Ovary (tissue), 9 donors: ENCODE data around the gene SLC19A2. TPM values are rescaled to one million over a fixed set of nuclear protein-coding genes. Genes with fewer than 3 reads are reported as not detected.

Experiments used
- DNase-seq, 5 donors: peaks; one replicate each; pipeline ENCODE4 v3.0.0-alpha.2; 2019 to 2020
- H3K27ac ChIP-seq, 2 donors: fragments of 200-600 bp; one replicate each; pipeline versions ENCODE4 v1.5.1 to v1.8.0; 2019 to 2022
- H3K27me3 ChIP-seq: fragments of 200-600 bp; one replicate; pipeline ENCODE4 v1.8.0; 2022
- H3K36me3 ChIP-seq: fragments of 200-600 bp; sonication (generic); one replicate; pipeline ENCODE4 v1.5.1; 2019
- H3K4me1 ChIP-seq: one replicate; pipeline ENCODE4 v1.8.1; 2013; ENCODE audit warnings: mild to moderate bottlenecking, moderate library complexity; ENCODE audit not compliant: insufficient read depth
- H3K4me3 ChIP-seq: fragments of 200-600 bp; sonication (generic); one replicate; pipeline ENCODE4 v1.5.1; 2017
- H3K9me3 ChIP-seq, 2 donors: fragments of 200-600 bp in 1 of 2; sonication (generic) in 1 of 2; one replicate each; pipeline versions ENCODE4 v1.5.1 to v1.8.1; 2013 to 2019; ENCODE audit warnings: mild to moderate bottlenecking in 1 of 2, moderate library complexity in 1 of 2
- EP300 ChIP-seq: sonication (generic); formaldehyde crosslinking; IDR thresholded peaks from one replicate; pipeline ENCODE4 v1.6.1; 2017; ENCODE audit warnings: antibody characterized with exemption
- POLR2A ChIP-seq: fragments of 450-650 bp; IDR thresholded peaks from one replicate; pipeline ENCODE4 v1.6.1; 2017; ENCODE audit warnings: antibody characterized with exemption, mild to moderate bottlenecking, moderate library complexity
- WGBS, 3 donors: extraction: QIAGEN DNeasy Blood & Tissue Kit in 1 of 3; methylation state at CpG; one replicate each; pipeline versions ENCODE4 v1.1.5 to v1.1.7; 2013 to 2017; 5-methylcytosine and 5-hydroxymethylcytosine counted together
- intact Hi-C, 4 donors: fragments of 100-400 bp; cut with DNase I; formaldehyde crosslinking; loops; one replicate each; pipeline versions ENCODE4 v1.11.0 to v1.15.1; 2022 to 2023
- polyA plus RNA-seq, 2 donors: library from polyadenylated mRNA; stranded (reverse); fragments of 200-250 nt in 1 of 2; fragments of 350-450 nt in 1 of 2; fragmentation: Illumina TruSeq in 1 of 2; extraction: RNeasy Lipid Tissue Mini Kit (QIAGEN cat#74804) in 1 of 2; gene quantifications; one replicate each; pipeline ENCODE4 v1.2.3, GENCODE V29; 2013 to 2014
- total RNA-seq, 7 donors: library from RNA; depleted of rRNA in 2 of 7; stranded (reverse); fragments of >200 nt in 2 of 7; fragmentation: NEBNext Ultra II Directional in 3 of 7; extraction: Animal tissue kit (Norgen Biotek cat#: 25700) in 3 of 7; gene quantifications; one replicate each; pipeline versions ENCODE4 v1.1.0 to v1.2.4, GENCODE V29; 2016 to 2023
- TF ChIP-seq, protein P1 (sequence below), 3 donors: fragments of 450-650 bp in 2 of 3; fragments of 200-600 bp in 1 of 3; IDR thresholded peaks; one replicate each; pipeline versions ENCODE4 v1.5.1 to v1.8.0; 2016 to 2022; ENCODE audit warnings: antibody characterized with exemption in 3 of 3, mild to moderate bottlenecking in 1 of 3
- donor health status: DM: no; HTN: no; CAD: no; lungs with moderate emphysema.
- donor health status: DM: no; HTN: no; CAD: no.
- donor health status: Bipolar disorder and iron deficiency.
- donor health status: DM: yes; HTN: yes; CAD: no.
- donor health status: DM: no; HTN: no; CAD: no.
- donor health status: DM: yes; HTN: yes; CAD: no.

The SLC19A2 gene
- total and polyA plus RNA-seq, 9 donors, result 6.5 to 28.6 (median 10.7) TPM

DNA sequence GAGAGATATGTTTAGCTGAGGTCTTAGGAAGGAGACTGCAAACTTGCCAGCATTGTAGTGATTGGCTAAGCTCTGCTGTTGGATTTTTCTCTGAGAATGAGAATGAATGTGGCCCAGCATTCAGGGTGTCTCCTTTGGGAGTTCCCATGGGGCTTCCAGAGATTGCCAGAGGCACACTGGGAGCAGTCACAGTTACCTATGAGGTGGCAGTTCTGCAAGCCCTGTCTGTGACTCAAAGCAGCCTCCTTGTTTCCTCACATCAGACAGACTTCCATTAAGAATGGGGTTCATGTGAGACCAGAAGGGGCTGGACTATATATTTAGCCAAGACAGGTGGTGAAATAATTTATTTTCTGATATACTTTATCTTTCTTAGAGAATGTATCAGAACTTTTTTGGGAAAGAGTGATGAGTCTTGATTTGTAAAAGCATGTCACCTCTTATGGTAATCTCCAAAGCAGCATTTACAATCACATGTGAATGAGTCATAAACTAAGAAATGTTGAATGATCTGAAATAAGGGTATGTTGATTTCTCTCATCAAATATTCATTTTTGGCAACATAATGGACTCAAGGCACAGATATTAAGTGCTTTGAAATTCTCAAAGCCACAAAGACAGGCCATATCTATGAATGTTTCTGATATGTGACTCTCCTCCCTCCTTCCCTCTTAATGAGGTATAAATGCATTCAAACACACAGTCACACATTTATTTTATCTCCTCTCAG, 9.5 kb upstream of the SLC19A2 start:
- H3K9me3 ChIP-seq, result no peaks in the 10 kb centered on the region
- H3K27ac ChIP-seq, result no peak overlapping the region
- H3K27me3 ChIP-seq, result no peaks in the 10 kb centered on the region
- intact Hi-C loops, result no loop called here
- H3K4me3 ChIP-seq, result no peak overlapping the region
- H3K4me1 ChIP-seq, result no peaks in the 10 kb centered on the region
- no peak for DNase-seq
- no peak for TF ChIP-seq POLR2A
- TF ChIP-seq EP300, result no peak
- TF ChIP-seq, protein P1, sequence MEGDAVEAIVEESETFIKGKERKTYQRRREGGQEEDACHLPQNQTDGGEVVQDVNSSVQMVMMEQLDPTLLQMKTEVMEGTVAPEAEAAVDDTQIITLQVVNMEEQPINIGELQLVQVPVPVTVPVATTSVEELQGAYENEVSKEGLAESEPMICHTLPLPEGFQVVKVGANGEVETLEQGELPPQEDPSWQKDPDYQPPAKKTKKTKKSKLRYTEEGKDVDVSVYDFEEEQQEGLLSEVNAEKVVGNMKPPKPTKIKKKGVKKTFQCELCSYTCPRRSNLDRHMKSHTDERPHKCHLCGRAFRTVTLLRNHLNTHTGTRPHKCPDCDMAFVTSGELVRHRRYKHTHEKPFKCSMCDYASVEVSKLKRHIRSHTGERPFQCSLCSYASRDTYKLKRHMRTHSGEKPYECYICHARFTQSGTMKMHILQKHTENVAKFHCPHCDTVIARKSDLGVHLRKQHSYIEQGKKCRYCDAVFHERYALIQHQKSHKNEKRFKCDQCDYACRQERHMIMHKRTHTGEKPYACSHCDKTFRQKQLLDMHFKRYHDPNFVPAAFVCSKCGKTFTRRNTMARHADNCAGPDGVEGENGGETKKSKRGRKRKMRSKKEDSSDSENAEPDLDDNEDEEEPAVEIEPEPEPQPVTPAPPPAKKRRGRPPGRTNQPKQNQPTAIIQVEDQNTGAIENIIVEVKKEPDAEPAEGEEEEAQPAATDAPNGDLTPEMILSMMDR (IDR thresholded peaks at IDR 0.05), result no peak
- H3K36me3 ChIP-seq, result no peaks in the 10 kb centered on the region

GRCh38 chr1:169494343-169494742, 8.6 kb upstream of the SLC19A2 start:
- DNase-seq, result no peak
- Histone ChIP-seq H3K4me3 (no peak overlapping the region), H3K9me3 (no peaks in the 10 kb centered on the region), H3K36me3 (no peaks in the 10 kb centered on the region), H3K27me3 (no peaks in the 10 kb centered on the region), H3K27ac (no peak overlapping the region), H3K4me1 (no peaks in the 10 kb centered on the region)
- intact Hi-C loops, result no loop called here
- WGBS, 3 donors, result 95 to 96% (median 96%) methylated on average over 3 of the region's 3 CpGs
- TF ChIP-seq EP300 (no peak), POLR2A (no peak)
- TF ChIP-seq, protein P1 (IDR thresholded peaks at IDR 0.05), result no peak

- Histone ChIP-seq H3K36me3 (no peaks in the 10 kb centered on the region), H3K4me1 (no peaks in the 10 kb centered on the region), H3K4me3 (no peak overlapping the region), H3K9me3 (no peaks in the 10 kb centered on the region), H3K27me3 (no peaks in the 10 kb centered on the region), H3K27ac (no peak overlapping the region)
- no peak for DNase-seq
- WGBS, 3 donors, result 84 to 86% (median 84%) methylated on average over 1 of the region's 1 CpG
- intact Hi-C loops, result no loop called here
- TF ChIP-seq, protein P1 (IDR thresholded peaks at IDR 0.05), result no peak
- TF ChIP-seq EP300 (no peak), POLR2A (no peak)
These were observed 7.5 kb upstream of the SLC19A2 start for GRCh38 chr1:169493251-169493650.

DNA sequence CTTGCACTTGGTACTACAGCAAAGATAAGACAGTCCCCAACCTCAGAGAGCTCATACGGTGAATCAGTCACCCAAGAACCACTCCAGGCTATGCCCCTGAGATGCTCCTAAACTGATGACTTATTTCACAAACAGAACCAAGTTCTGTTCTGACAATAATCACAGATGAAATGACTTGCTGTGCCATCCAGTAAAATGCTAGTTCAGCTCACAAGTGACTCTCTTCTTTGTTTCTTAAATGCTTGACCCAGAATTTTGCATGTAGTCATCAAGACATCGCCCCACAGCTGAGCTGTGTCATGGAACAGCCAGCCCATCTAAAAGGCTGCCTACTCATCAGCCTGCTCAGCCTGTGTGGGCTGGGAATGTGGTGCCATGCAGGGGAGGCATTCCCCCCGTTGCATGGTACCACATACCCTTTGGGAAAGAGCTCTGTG, 6.1 kb upstream of the SLC19A2 start:
- intact Hi-C loops, result no loop called here
- DNase-seq, result no peak
- 85 to 86% (median 86%) methylated on average over 3 of the region's 3 CpGs for WGBS, 3 donors
- TF ChIP-seq, protein P1 (IDR thresholded peaks at IDR 0.05), result no peak
- no peak for TF ChIP-seq POLR2A
- TF ChIP-seq EP300, result no peak
- Histone ChIP-seq H3K36me3 (no peaks in the 10 kb centered on the region), H3K4me1 (no peaks in the 10 kb centered on the region), H3K9me3 (no peaks in the 10 kb centered on the region), H3K27me3 (no peaks in the 10 kb centered on the region), H3K4me3 (no peak overlapping the region), H3K27ac (no peak overlapping the region)
